NOMO-1 (cell line): Measurements from ENCODE around the gene BEGAIN.

ENCODE experiments used
- DNase-seq, 2 experiments: peaks; one replicate each; lab custom pipeline; 2025; ENCODE audit not compliant: unreplicated experiment in 2 of 2; lab: John Stamatoyannopoulos, UW

Gene BEGAIN, protein sequence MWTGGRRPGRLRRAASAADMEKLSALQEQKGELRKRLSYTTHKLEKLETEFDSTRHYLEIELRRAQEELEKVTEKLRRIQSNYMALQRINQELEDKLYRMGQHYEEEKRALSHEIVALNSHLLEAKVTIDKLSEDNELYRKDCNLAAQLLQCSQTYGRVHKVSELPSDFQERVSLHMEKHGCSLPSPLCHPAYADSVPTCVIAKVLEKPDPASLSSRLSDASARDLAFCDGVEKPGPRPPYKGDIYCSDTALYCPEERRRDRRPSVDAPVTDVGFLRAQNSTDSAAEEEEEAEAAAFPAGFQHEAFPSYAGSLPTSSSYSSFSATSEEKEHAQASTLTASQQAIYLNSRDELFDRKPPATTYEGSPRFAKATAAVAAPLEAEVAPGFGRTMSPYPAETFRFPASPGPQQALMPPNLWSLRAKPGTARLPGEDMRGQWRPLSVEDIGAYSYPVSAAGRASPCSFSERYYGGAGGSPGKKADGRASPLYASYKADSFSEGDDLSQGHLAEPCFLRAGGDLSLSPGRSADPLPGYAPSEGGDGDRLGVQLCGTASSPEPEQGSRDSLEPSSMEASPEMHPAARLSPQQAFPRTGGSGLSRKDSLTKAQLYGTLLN

DNA sequence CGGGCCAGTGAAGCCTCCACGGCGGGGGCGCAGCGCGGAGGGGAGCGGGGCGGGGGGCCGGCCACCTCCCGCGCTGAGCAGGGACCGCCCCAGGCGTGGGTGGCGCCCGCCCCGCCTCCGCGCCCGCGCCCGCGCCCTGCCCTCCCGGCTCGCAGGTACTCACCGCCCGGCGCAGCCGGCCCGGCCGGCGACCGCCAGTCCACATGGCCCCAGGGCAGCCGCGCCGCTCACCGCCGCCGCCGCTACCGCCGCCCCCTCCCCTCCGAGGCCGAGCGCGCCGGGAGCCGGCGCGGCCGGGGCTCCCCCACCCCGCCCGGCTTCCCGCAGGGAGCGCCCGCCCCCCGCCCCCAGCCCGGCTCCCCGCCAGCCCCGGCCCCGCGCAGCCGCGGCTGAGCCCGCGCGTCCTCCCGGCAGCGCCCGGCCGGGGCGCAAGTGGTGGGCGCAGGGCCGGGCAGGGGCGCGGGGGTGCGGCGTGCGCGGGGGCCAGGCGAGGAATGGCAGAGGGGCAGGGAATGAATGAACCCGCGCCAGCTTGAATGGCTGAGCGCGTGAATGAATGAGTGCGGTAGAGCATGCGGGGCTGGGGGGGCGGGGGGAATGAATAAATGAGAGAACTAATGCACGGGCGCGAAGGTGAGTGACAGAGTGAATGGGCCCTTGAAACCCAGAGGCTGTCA, at the start of gene BEGAIN:
BEGAIN (minus strand) TSS at position 332 of the 677 bp plus-strand sequence; CDS start at position 205, 127 bp downstream.
- no peak for DNase-seq

- DNase-seq, result no peak
Measured at GRCh38 chr14:100636559-100636958, 49.3 kb upstream of the BEGAIN start.

GRCh38 chr14:100634026-100634425, 46.8 kb upstream of the BEGAIN start:
- DNase-seq, result no peak

- no peak for DNase-seq
Measured at GRCh38 chr14:100633406-100633805, 46.2 kb upstream of the BEGAIN start.

- DNase-seq, result no peak
Measured at GRCh38 chr14:100629696-100630095, 42.5 kb upstream of the BEGAIN start.

GRCh38 chr14:100629098-100629497, 41.9 kb upstream of the BEGAIN start:
- no peak for DNase-seq

DNA sequence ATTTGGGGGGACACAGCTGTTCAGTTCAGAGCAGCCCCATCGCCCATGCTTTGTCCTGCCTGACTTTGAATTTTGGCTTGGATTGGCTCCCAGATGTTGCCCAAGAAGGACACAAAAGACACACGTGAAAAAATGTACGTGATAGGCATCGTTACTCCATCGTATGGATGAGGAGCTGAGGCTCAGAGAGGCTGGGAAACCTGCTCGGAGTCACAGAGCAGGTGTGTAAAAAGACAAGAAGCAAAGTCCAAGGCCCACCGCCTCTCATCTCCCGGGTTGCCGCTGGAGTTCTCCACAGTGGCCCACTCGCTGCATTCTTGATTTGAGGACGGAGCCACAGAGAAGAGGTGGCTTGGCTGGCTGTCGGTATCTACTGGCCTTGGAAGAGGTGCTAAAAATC, 41.0 kb upstream of the BEGAIN start:
- DNase-seq, result no peak

DNA sequence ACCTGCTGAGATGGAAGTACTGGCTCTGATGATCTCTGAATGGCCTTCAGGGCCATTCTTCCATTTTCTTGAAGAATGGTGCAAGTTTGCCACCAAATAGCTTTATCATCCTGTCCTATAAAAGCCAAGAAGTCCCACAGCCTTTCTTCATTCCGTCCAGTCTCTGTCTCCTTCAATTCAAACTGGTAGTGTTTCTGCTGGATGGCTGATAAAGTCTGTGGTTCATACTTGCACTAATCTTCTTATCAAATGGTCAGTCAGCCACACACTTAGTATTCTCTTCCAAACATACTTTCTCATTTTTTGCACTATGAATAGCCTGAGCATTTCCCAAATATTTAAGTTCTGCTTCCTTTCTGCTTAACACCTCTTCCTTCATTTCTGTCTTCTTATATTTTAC, 39.4 kb upstream of the BEGAIN start:
- no peak for DNase-seq

GRCh38 chr14:100623961-100624360, 36.7 kb upstream of the BEGAIN start:
- no peak for DNase-seq

- no peak for DNase-seq
Measured at GRCh38 chr14:100623557-100623956, 36.3 kb upstream of the BEGAIN start.

DNA sequence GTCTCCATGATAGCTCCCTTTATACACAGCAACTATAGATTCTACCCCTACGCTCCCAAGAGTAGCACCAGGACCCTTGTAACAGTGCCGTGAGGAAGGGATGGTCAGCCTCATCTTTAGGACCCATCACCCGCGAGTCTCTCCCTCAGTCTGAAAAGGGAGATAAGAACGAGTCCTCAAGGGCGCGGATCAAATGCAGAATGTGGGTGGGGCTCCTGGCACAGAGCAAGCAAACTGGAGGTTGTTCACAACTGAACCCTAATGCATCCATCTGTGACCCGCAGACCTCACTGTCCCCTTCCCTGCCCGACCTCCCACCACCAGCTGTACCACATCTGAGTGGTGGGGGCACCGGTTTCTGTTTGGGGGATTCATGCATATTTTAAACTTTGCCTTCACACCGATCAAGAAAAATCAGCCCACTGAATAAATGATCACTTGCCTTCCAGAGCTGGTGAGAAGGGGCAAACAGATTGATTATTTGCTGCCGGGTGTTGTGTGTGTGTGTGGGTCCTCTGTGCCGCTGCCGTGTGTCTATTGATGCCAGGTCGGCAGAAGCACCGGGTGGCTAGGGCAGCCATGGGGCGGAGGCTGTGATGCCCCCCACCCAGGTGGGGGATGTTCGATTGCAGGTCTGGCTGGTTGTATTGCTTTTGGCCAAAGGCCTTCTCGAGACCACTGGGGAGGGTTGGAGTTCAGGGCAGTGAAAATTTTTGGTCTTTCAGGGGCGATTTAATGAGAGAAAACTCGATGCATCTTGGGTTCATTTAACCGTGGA, 35.7 kb upstream of the BEGAIN start:
- no peak for DNase-seq

- peak in 1 of 2 experiments; percentile 11 for DNase-seq
Measured at GRCh38 chr14:100622224-100622623, 35.0 kb upstream of the BEGAIN start.

DNA sequence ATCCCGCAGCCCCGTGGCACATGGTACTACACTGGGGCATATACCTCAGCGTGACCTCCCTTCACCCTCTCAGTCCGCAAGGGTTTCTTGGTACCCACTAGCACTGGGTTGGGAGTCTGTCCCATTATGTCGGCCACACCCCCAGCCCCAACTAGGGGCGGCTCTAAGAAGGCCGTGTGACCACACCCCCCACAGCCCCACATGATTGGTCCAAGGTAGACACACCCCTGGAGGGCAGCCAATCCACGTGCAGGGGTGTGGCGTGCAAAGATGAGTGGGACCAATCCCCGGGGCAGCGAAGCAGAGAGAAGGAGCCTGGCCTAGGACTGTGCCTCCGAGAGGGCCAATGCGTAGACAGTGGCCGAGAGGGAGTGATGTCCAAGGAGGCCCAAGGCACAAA, 34.6 kb upstream of the BEGAIN start:
- no peak for DNase-seq

DNA sequence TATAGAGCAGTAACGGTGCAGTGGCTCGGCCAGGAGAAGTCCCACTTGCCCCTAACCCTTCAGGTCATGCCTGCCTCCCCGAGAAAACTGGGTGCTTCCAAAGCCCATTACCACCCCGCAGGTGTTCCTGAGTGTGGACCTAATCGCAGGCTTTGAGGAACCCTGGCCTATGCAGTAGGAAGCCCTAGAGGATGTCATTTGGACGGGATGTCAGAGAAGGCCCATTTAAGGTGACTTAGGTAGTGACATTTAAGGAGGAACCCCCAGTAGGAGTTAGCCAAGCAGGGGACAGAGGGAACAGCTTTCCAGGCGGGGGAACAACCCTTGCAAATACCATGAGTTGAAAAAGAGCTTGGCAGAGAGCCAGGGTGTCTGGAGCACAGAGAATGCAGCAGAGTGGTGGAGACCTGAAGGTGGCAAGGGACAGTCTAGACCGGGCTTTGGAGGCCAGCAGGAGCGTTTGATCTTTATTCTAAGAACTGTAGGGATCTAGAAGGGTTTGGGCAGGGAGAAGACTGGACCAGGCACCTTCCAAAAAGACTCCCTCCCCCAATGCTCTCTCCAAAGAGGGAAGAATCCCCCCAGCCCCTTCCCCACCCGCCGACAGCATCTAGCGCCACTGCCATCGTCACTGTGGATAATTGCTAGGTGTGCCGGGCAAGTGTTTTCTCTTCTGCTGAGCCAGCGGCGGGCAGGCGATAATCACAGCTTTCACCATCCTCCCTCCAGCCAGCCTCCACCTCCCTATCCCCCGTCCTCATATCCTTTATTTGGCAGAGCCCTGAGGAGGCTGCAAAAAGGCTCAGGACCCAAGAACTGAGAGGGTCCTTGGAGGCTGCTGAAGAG, 33.3 kb upstream of the BEGAIN start:
- DNase-seq, result no peak

- no peak for DNase-seq
Measured at GRCh38 chr14:100619396-100620254, 32.4 kb upstream of the BEGAIN start.

- no peak for DNase-seq
Measured at GRCh38 chr14:100618763-100619320, 31.6 kb upstream of the BEGAIN start.

DNA sequence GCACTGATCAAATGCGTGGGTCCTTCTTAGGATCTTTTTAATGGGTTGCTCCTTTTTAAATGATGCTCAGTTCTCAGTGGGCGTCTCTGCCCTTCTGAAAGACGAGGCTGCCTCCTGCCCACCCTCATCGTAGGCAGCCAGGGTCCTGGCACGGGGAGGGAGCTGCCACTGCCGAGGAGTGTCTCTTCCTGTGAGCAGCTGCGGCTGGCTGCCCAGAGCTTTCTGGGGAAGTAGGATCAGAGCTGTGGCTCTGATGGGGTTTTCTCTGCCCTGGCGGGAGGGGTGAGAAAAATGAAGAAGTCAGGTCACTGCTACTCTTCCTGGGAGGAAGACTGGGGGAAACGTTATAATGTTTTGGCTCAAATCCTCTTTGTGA, 31.1 kb upstream of the BEGAIN start:
- DNase-seq, result peak; percentile 61 to 62

DNA sequence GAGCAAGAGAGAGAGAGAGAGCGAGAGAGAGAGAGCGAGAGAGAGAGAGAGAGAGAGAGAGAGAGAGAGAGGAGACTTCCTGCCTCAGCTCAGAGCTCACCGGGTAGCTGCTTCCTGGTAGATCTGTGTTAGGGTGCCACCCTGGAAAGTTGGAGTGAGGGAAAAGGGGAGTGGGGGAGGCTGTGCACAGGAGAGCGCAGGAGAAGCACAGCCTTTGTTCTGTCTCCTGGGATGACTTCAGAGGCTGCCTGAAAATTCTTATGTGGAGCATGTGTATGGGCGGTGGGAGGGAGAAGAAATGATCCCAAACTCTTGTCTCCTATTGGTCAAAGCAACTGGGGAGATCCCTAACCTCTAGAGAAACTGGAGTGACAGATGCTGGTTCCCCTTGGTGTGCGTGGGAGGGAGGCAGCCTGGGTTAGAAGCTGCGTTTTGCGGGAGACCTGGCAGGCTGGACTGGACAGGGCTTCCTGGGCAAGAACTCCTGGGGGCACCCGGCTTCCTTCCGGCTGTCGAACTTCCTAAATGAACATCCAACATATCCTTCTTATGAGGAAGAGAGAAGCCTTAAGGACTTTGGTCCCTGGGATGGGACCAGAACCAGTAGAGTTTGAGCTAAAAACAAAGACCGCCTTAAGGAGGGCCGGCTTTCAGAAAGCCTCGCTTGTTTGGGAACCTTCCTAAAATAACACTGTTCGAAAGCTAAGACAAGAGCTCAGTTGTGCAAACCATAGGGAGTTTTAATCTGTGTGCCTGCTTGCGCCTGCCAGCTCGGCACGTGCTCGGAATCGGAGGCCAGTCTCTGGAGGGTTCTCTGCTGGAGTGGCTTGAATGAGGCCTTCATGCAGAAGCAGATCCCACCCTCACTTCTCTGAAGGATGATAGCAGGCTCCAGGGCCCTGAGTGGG, 30.4 kb upstream of the BEGAIN start:
- DNase-seq, result peak in 1 of 2 experiments; percentile 7
